Stimulated activated CD8-positive, alpha-beta memory T cell treated with anti-CD3 and anti-CD28 coated beads, Interleukin-7, amount 100 ng/mL, for 24 hours (primary cell): ENCODE results near the gene LDLRAD1.
"Not testable (repeated sequence)": the region's sequence is repeated elsewhere in the genome, so short reads cannot be mapped to it uniquely, and the experiment has no call there.

Experiments
- DNase-seq: peaks from one replicate; pipeline ENCODE4 v3.0.0-alpha.2; 2020; ENCODE audit warnings: low read depth

LDLRAD1 gene

GRCh38 chr1:54016343-54017282 is 1.4 kb downstream of the LDLRAD1 start:
- no peak for DNase-seq

- no peak for DNase-seq
Measured at GRCh38 chr1:54014009-54014629, 3.9 kb downstream of the LDLRAD1 start.

GRCh38 chr1:54013393-54014008 is 4.5 kb downstream of the LDLRAD1 start:
- no peak for DNase-seq

GRCh38 chr1:54012863-54013262 is 5.1 kb downstream of the LDLRAD1 start:
- no peak for DNase-seq

GRCh38 chr1:54012008-54012325 is 6.0 kb downstream of the LDLRAD1 start:
- no peak for DNase-seq

- DNase-seq = no peak
Measured at GRCh38 chr1:54011316-54012007, 6.5 kb downstream of the LDLRAD1 start.

GRCh38 chr1:54010415-54011117 is 7.4 kb downstream of the LDLRAD1 start:
- DNase-seq = no peak

- DNase-seq = no peak
Measured at GRCh38 chr1:54009406-54009805, 8.6 kb downstream of the LDLRAD1 start.

GRCh38 chr1:54008876-54009275 is 9.1 kb downstream of the LDLRAD1 start:
- DNase-seq = no peak

GRCh38 chr1:54007613-54008012 is 10.4 kb downstream of the LDLRAD1 start:
- DNase-seq = no peak

GRCh38 chr1:54006508-54006907 is 11.5 kb downstream of the LDLRAD1 start:
- DNase-seq = no peak

GRCh38 chr1:54004481-54005049 is 13.4 kb downstream of the LDLRAD1 start:
- no peak for DNase-seq

GRCh38 chr1:54003750-54004480 is 14.1 kb downstream of the LDLRAD1 start:
- DNase-seq = not testable (repeated sequence)

GRCh38 chr1:54003249-54003646 is 14.7 kb downstream of the LDLRAD1 start:
- no peak for DNase-seq

- DNase-seq = no peak
Measured at GRCh38 chr1:54002544-54003248, 15.3 kb downstream of the LDLRAD1 start.

GRCh38 chr1:54001591-54001990 is 16.4 kb downstream of the LDLRAD1 start:
- no peak for DNase-seq

- no peak for DNase-seq
Measured at GRCh38 chr1:53999920-54000319, 18.1 kb downstream of the LDLRAD1 start.

- no peak for DNase-seq
Measured at GRCh38 chr1:53998223-53998622, 19.8 kb downstream of the LDLRAD1 start.

- DNase-seq = no peak
Measured at GRCh38 chr1:53995683-53996082, 22.3 kb downstream of the LDLRAD1 start.

GRCh38 chr1:53994516-53994915 is 23.5 kb downstream of the LDLRAD1 start:
- DNase-seq = not testable (repeated sequence)
